DND-41 (cell line): Measurements from ENCODE around the gene RSPH4A.

Experiments used
- CTCF ChIP-seq: IDR thresholded peaks from 2 replicates; pipeline ENCODE4 v1.5.1; 2012; ENCODE audit warnings: borderline replicate concordance, low read length, moderate library complexity, mild to moderate bottlenecking; ENCODE audit not compliant: poor library complexity, severe bottlenecking; ENCODE audit errors: extremely low read depth
- EZH2 ChIP-seq: IDR thresholded peaks from 3 replicates; pipeline ENCODE4 v1.6.1; 2012; ENCODE audit warnings: borderline replicate concordance, low read depth, mild to moderate bottlenecking, moderate library complexity, low read length, inconsistent platforms; ENCODE audit not compliant: severe bottlenecking

- TF ChIP-seq CTCF (no peak), EZH2 (no peak)
Measured at GRCh38 chr6:116666869-116667268, 50.6 kb downstream of the RSPH4A start.
